ENCODE data around the gene ERC2. TPM values are rescaled to one million over a fixed set of nuclear protein-coding genes. Genes with fewer than 3 reads are reported as not detected.

Gene ERC2
- total RNA-seq, 1 donor from 2014 or later: 7.4 TPM

DNA sequence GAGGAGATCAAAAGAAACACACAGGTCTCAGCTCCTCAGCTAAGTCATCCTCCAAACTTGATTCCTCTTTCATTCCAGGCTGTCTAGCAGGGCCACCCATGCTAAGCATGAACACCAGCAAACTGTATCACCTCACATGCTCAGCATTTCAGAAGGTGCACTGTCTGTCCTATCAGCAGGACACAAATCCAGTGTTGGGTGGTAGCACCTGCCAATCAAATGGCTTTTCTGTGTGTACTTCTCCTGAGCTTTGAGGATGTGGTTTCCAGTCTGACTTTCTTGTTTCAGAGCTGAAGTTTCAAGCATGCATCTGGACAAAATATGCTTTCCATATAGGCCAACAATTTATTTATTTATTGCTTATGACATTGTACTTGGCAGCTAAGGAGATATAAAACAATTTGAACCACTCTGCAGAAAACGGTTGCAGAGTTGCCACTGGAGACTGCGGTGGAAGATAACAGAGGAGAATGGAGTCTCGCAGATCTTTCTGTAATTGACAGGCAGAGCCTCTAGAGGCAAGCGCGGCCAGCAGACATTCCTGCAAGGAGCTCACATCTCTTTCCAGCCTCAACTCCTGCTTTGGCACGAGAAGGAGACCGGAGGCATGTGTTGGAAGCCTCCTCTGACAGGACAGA is 814.0 kb downstream of the ERC2 start:
- H3K27ac ChIP-seq (ENCODE audit: low read depth, low read length): no peak overlapping the region
- H3K27ac Mint-ChIP-seq (ENCODE audit: unreplicated experiment): no peak overlapping the region
- no peak overlapping the region for H3K4me3 ChIP-seq (ENCODE audit: insufficient read depth, low read depth, low read length)
- DNase-seq (ENCODE audit: low read depth) (no peak), FAIRE-seq (no peak)
- peaks cover 2% of the 10 kb centered on the region for H3K27me3 Mint-ChIP-seq (ENCODE audit: low read depth, unreplicated experiment)
- no peaks in the 10 kb centered on the region for H3K9me3 Mint-ChIP-seq (ENCODE audit: unreplicated experiment)
- H3K9ac ChIP-seq (ENCODE audit: low read length): no peak overlapping the region
- no peaks in the 10 kb centered on the region for H3K36me3 ChIP-seq (ENCODE audit: insufficient read depth, low read length)
- no peaks in the 10 kb centered on the region for H4K20me1 ChIP-seq (ENCODE audit: insufficient read depth, low read length)
- no peaks in the 10 kb centered on the region for H3K9me3 ChIP-seq (ENCODE audit: insufficient read depth, low read depth, low read length)
- no peak overlapping the region for H3K4me3 Mint-ChIP-seq (ENCODE audit: unreplicated experiment)
- no peak for TF ChIP-seq EZH2 (IDR thresholded peaks at IDR 0.05; ENCODE audit: insufficient read depth, low read length)
- TF ChIP-seq, protein P1, sequence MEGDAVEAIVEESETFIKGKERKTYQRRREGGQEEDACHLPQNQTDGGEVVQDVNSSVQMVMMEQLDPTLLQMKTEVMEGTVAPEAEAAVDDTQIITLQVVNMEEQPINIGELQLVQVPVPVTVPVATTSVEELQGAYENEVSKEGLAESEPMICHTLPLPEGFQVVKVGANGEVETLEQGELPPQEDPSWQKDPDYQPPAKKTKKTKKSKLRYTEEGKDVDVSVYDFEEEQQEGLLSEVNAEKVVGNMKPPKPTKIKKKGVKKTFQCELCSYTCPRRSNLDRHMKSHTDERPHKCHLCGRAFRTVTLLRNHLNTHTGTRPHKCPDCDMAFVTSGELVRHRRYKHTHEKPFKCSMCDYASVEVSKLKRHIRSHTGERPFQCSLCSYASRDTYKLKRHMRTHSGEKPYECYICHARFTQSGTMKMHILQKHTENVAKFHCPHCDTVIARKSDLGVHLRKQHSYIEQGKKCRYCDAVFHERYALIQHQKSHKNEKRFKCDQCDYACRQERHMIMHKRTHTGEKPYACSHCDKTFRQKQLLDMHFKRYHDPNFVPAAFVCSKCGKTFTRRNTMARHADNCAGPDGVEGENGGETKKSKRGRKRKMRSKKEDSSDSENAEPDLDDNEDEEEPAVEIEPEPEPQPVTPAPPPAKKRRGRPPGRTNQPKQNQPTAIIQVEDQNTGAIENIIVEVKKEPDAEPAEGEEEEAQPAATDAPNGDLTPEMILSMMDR (IDR thresholded peaks at IDR 0.05; ENCODE audit: insufficient read depth, low read depth, low read length): no peak
- H3K36me3 Mint-ChIP-seq (ENCODE audit: low read depth, unreplicated experiment): no peaks in the 10 kb centered on the region
- no peak overlapping the region for H3K4me2 ChIP-seq (ENCODE audit: low read length)
- no peaks in the 10 kb centered on the region for H3K79me2 ChIP-seq (ENCODE audit: insufficient read depth, low read length)
- no peaks in the 10 kb centered on the region for H3K27me3 ChIP-seq (ENCODE audit: insufficient read depth, low read length)
- H3K4me1 ChIP-seq (ENCODE audit: insufficient read depth, low read length): no peaks in the 10 kb centered on the region
- H3K4me1 Mint-ChIP-seq (ENCODE audit: low read depth, unreplicated experiment): peaks cover 21% of the 10 kb centered on the region
- H2AFZ ChIP-seq (ENCODE audit: low read depth, low read length): no peak overlapping the region

DNA sequence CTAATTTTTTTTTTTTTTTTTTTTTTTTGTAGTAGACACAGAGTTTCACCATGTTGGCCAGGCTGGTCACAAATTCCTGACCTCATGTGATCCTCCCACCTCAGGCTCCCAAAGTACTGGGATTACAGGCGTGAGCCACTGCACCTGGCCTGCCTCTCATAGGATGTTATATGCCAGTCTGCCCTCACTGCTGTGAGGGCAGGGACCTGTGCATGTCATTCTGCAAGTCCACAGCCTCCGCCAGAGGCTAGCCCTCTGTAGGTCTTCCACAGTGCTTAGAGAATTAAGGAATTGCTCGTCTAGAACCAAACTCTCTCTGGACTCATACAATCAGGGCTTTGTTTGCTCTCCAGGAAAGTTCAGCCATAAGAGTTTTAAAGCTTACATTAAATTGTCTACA is 817.3 kb downstream of the ERC2 start:
- no peak overlapping the region for H3K9ac ChIP-seq (ENCODE audit: low read length)
- H3K27ac Mint-ChIP-seq (ENCODE audit: unreplicated experiment): no peak overlapping the region
- H3K4me1 Mint-ChIP-seq (ENCODE audit: low read depth, unreplicated experiment): peaks cover 19% of the 10 kb centered on the region
- no peaks in the 10 kb centered on the region for H3K79me2 ChIP-seq (ENCODE audit: insufficient read depth, low read length)
- no peaks in the 10 kb centered on the region for H3K4me1 ChIP-seq (ENCODE audit: insufficient read depth, low read length)
- FAIRE-seq (no peak), DNase-seq (ENCODE audit: low read depth) (no peak)
- no peaks in the 10 kb centered on the region for H4K20me1 ChIP-seq (ENCODE audit: insufficient read depth, low read length)
- H3K27me3 ChIP-seq (ENCODE audit: insufficient read depth, low read length): peaks cover 8% of the 10 kb centered on the region
- no peak overlapping the region for H3K4me2 ChIP-seq (ENCODE audit: low read length)
- no peak overlapping the region for H2AFZ ChIP-seq (ENCODE audit: low read depth, low read length)
- H3K36me3 Mint-ChIP-seq (ENCODE audit: low read depth, unreplicated experiment): peaks cover 3% of the 10 kb centered on the region
- H3K4me3 ChIP-seq (ENCODE audit: insufficient read depth, low read depth, low read length): no peak overlapping the region
- H3K27me3 Mint-ChIP-seq (ENCODE audit: low read depth, unreplicated experiment): peaks cover 13% of the 10 kb centered on the region
- no peak overlapping the region for H3K27ac ChIP-seq (ENCODE audit: low read depth, low read length)
- no peak for TF ChIP-seq EZH2 (IDR thresholded peaks at IDR 0.05; ENCODE audit: insufficient read depth, low read length)
- TF ChIP-seq, protein P1 (IDR thresholded peaks at IDR 0.05; ENCODE audit: insufficient read depth, low read depth, low read length): no peak
- no peaks in the 10 kb centered on the region for H3K9me3 Mint-ChIP-seq (ENCODE audit: unreplicated experiment)
- no peak overlapping the region for H3K4me3 Mint-ChIP-seq (ENCODE audit: unreplicated experiment)
- no peaks in the 10 kb centered on the region for H3K9me3 ChIP-seq (ENCODE audit: insufficient read depth, low read depth, low read length)
- no peaks in the 10 kb centered on the region for H3K36me3 ChIP-seq (ENCODE audit: insufficient read depth, low read length)

DNA sequence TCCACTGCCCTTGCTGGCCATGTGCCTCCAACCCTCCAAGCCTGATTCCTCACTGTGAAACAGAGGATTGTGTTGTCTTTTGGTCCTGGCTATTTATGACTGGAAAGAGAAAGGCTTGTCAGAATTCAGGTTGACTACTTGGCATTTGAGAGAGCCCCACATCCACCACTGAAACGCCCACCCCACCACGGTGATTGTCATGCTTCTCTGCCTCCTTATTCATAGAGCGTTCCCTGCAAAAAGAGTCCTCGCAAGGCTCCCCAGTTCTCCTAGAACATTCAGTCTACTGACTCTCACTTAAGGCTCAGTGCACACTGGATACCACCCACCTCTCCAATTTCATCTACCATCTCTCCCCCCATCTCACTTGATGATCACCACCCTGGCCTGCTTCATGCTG is 818.3 kb downstream of the ERC2 start:
- no peak overlapping the region for H2AFZ ChIP-seq (ENCODE audit: low read depth, low read length)
- no peak overlapping the region for H3K4me3 ChIP-seq (ENCODE audit: insufficient read depth, low read depth, low read length)
- H3K9ac ChIP-seq (ENCODE audit: low read length): no peak overlapping the region
- no peaks in the 10 kb centered on the region for H4K20me1 ChIP-seq (ENCODE audit: insufficient read depth, low read length)
- H3K79me2 ChIP-seq (ENCODE audit: insufficient read depth, low read length): no peaks in the 10 kb centered on the region
- peaks cover 8% of the 10 kb centered on the region for H3K27me3 ChIP-seq (ENCODE audit: insufficient read depth, low read length)
- no peaks in the 10 kb centered on the region for H3K4me1 ChIP-seq (ENCODE audit: insufficient read depth, low read length)
- no peak overlapping the region for H3K27ac ChIP-seq (ENCODE audit: low read depth, low read length)
- H3K36me3 Mint-ChIP-seq (ENCODE audit: low read depth, unreplicated experiment): peaks cover 3% of the 10 kb centered on the region
- DNase-seq (ENCODE audit: low read depth) (no peak), FAIRE-seq (no peak)
- H3K9me3 Mint-ChIP-seq (ENCODE audit: unreplicated experiment): no peaks in the 10 kb centered on the region
- H3K9me3 ChIP-seq (ENCODE audit: insufficient read depth, low read depth, low read length): no peaks in the 10 kb centered on the region
- H3K27ac Mint-ChIP-seq (ENCODE audit: unreplicated experiment): no peak overlapping the region
- no peak overlapping the region for H3K4me2 ChIP-seq (ENCODE audit: low read length)
- H3K4me3 Mint-ChIP-seq (ENCODE audit: unreplicated experiment): no peak overlapping the region
- H3K27me3 Mint-ChIP-seq (ENCODE audit: low read depth, unreplicated experiment): peaks cover 13% of the 10 kb centered on the region
- H3K4me1 Mint-ChIP-seq (ENCODE audit: low read depth, unreplicated experiment): peaks cover 17% of the 10 kb centered on the region
- no peaks in the 10 kb centered on the region for H3K36me3 ChIP-seq (ENCODE audit: insufficient read depth, low read length)
- TF ChIP-seq, protein P1 (IDR thresholded peaks at IDR 0.05; ENCODE audit: insufficient read depth, low read depth, low read length): no peak
- TF ChIP-seq EZH2 (IDR thresholded peaks at IDR 0.05; ENCODE audit: insufficient read depth, low read length): no peak

All from astrocyte (in vitro differentiated cells and primary cell).